Measurements from ENCODE around the gene RARS1.
"Not testable (repeated sequence)": the region's sequence is repeated elsewhere in the genome, so short reads cannot be mapped to it uniquely, and the experiment has no call there.

The RARS1 gene

GRCh38 chr5:168481330-168481788, 4.9 kb upstream of the RARS1 start:
- no peak for DNase-seq (ENCODE audit: low spot score)

GRCh38 chr5:168482361-168482760, 3.9 kb upstream of the RARS1 start:
- no peak for DNase-seq (ENCODE audit: low spot score)

GRCh38 chr5:168489059-168489458, 2.8 kb downstream of the RARS1 start:
- no peak for DNase-seq (ENCODE audit: low spot score)

GRCh38 chr5:168494057-168494555, 7.8 kb downstream of the RARS1 start:
- DNase-seq (ENCODE audit: low spot score): no peak

- no peak for DNase-seq (ENCODE audit: low spot score)
Measured at GRCh38 chr5:168502563-168503237, 16.4 kb downstream of the RARS1 start.

GRCh38 chr5:168513861-168514428, 27.7 kb downstream of the RARS1 start:
- no peak for DNase-seq (ENCODE audit: low spot score)

GRCh38 chr5:168525856-168526255, 39.6 kb downstream of the RARS1 start:
- no peak for DNase-seq (ENCODE audit: low spot score)

- no peak for DNase-seq (ENCODE audit: low spot score)
Measured at GRCh38 chr5:168527756-168528295, 41.6 kb downstream of the RARS1 start.

- DNase-seq (ENCODE audit: low spot score): peak; percentile 16
Measured at GRCh38 chr5:168528521-168529373, 42.5 kb downstream of the RARS1 start, which contains the start of gene FBLL1. FBLL1 (plus strand) TSS chr5:168529305; CDS start chr5:168529505, 200 bp downstream.

- no peak for DNase-seq (ENCODE audit: low spot score)
Measured at GRCh38 chr5:168529374-168530234, 43.3 kb downstream of the RARS1 start.

GRCh38 chr5:168530621-168531150, 44.4 kb downstream of the RARS1 start:
- DNase-seq (ENCODE audit: low spot score): no peak

- DNase-seq (ENCODE audit: low spot score): no peak
Measured at GRCh38 chr5:168531191-168531590, 44.9 kb downstream of the RARS1 start.

GRCh38 chr5:168531987-168532864, 46.0 kb downstream of the RARS1 start:
- DNase-seq (ENCODE audit: low spot score): no peak

GRCh38 chr5:168534351-168534750, 48.1 kb downstream of the RARS1 start:
- DNase-seq (ENCODE audit: low spot score): not testable (repeated sequence)

GRCh38 chr5:168537176-168537575, 50.9 kb downstream of the RARS1 start:
- DNase-seq (ENCODE audit: low spot score): no peak

GRCh38 chr5:168549554-168549953, 63.3 kb downstream of the RARS1 start:
- no peak for DNase-seq (ENCODE audit: low spot score)

GRCh38 chr5:168550656-168551055, 64.4 kb downstream of the RARS1 start:
- peak; percentile 15 for DNase-seq (ENCODE audit: low spot score)

GRCh38 chr5:168552146-168552545, 65.9 kb downstream of the RARS1 start:
- DNase-seq (ENCODE audit: low spot score): no peak

- no peak for DNase-seq (ENCODE audit: low spot score)
Measured at GRCh38 chr5:168553377-168554130, 67.3 kb downstream of the RARS1 start.

All from kidney capillary endothelial cell (primary cell).